ENCODE results near the gene CXCL14.

The CXCL14 gene

DNA sequence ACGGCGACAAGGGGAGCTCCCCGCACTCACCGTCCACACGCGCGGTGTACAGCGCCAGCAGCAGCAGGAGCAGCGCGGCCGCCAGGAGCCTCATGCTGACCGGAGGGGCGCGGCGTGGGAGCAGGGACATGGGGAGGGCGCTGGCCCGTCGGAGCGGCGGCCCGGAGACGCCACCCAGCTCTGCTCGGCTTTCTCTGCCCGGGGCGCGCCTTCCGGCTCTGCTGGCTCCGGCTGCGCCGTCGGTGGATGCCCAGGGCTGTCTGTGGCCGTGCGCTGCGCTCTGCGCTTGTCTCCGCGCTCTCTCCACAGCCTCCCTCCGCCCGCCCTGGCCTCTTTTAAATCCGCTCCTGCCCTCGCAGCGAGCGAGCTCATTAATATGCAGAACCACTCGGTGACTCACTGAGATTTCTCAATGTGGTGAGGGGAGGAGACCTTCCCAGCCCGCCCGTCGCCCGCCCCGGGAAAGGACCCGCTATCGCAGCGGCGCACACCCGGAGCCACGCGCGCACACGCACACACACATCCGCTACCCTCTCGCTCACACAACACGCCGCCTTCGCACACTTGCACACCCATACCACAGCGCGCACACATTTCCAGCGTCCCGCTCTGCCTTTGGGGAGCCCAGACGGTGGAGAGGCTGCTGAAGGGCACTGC, at the start of gene CXCL14:
Gene CXCL14, minus strand, starts transcription at position 307 of the 657 bp plus-strand sequence. Its CDS starts 213 bp downstream, at position 94.
- DNase-seq (ENCODE audit: low spot score), result no peak

DNA sequence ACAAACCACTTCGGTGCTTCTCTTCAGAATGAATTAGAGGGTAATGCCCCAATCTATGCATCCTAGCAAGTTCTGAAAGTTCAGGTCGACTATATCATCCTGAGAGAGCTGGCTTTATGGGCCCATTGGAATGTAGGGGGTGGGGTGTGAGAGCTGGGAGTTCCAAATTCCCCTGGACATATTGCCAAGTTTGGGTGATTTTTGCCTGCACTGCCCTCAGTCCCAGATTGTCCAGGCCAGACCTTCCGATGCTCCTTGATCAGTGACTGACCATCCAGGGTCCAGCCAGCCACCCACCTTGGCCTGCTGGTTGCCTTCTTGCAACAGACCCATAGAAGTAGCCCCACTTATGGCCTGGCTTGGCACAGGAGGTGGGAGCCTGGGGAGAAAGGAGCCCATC, 47.8 kb upstream of the CXCL14 start:
- DNase-seq (ENCODE audit: low spot score), result no peak

DNA sequence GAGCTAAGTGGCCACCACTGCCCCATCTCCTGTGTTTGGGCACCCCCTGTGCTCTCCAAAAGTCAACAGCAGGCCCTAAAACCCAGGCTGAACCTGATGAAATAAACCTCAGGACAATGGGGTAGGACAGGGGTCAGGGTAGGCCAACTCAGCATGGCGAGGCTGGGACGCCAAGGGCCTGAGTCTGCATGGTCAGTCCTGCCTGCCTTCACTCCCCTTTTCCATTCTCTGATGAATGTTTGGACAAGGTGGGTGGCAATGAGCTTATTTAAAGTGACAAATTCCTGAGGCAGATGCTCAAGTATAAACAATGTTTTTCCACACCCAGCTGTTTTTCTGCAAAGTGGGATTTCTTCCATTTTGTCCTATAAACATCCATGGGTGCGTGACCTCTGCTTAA, 47.2 kb upstream of the CXCL14 start:
- no peak for DNase-seq (ENCODE audit: low spot score)

DNA sequence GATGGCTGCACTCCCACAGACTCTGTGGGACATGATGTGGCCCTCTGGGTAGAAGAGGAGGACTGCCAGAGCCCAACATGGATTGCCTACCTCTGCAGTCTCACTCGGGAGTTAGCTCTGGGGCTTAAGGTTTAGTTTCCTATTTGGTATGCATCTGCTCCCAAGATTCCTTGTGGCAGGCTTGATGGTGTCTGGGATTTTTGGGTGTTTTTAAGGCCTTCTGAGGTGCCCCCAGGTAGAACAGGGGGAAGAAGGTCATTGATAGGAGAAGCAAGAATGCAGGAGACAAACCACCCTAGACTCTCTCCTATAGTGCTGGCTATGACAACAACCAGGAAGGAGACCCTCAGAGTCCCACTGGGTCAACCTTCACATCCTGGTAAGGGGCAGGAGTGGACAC, 46.7 kb upstream of the CXCL14 start:
- no peak for DNase-seq (ENCODE audit: low spot score)

DNA sequence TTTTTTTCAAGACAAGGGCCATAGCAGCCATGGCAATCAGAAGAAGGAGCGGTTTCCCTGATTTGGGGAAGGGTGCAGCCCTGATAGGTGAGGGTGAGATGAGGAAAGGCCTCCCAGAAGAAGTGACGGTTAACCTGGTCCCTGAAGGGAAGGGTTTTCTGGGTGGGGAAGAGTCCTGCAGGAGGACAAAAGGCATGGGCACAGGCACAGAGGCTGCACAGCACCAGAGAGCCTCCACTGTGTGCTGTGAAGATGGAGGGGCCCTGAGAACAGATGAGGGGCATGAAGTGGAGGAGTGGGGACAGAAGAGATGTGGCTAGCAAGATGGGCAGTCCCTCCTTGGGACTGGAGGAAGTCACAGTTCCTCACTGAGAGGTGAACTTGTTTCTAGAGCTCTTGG, 46.3 kb upstream of the CXCL14 start:
- no peak for DNase-seq (ENCODE audit: low spot score)

DNA sequence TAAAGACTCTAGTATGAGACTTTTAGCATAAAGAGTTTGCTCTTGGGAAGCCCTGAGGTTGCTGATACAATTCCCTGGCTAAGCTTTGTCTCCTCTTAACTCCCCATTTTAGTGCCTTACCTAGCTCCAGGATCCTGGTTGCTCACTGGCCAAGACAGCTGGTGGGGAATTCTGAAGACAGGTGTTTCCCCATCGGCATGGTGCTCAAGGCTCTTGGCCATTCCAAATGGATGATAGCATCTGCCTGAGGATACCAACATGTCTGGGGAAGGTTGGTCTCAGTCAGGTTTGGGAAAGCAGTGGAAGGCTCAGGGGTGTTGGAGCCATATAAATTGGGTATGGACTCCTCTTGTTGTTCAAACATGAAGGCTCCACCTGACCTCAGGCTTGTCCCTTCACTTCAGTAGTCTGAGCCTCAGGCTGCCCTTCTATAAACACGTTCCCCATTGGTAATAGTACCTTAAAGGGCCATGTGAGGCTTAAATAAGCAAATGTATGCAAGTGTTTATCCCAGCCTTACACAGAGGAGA, 44.5 kb upstream of the CXCL14 start:
- DNase-seq (ENCODE audit: low spot score), result no peak

- DNase-seq (ENCODE audit: low spot score), result no peak
These were observed 36.9 kb upstream of the CXCL14 start for GRCh38 chr5:135615581-135616260.

DNA sequence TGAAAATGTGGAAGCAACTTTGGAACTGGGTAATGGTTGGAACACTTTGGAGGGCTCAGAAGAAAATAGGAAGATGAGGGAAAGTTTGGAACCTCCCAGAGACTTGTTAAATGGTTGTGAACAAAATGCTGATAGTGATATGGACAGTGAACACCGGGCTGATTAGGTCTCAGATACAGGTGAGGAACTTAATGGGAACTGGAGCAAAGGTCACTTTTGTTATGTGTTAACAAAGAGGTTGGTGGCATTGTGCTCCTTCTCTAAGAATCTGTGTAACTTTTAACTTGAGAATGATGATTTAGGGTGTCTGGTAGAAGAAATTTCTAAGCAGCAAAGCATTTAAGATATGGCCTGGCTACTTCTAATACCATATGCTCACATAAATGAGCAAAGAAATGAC, 36.4 kb upstream of the CXCL14 start:
- no peak for DNase-seq (ENCODE audit: low spot score)

GRCh38 chr5:135609981-135610380, 31.2 kb upstream of the CXCL14 start:
- DNase-seq (ENCODE audit: low spot score), result no peak

DNA sequence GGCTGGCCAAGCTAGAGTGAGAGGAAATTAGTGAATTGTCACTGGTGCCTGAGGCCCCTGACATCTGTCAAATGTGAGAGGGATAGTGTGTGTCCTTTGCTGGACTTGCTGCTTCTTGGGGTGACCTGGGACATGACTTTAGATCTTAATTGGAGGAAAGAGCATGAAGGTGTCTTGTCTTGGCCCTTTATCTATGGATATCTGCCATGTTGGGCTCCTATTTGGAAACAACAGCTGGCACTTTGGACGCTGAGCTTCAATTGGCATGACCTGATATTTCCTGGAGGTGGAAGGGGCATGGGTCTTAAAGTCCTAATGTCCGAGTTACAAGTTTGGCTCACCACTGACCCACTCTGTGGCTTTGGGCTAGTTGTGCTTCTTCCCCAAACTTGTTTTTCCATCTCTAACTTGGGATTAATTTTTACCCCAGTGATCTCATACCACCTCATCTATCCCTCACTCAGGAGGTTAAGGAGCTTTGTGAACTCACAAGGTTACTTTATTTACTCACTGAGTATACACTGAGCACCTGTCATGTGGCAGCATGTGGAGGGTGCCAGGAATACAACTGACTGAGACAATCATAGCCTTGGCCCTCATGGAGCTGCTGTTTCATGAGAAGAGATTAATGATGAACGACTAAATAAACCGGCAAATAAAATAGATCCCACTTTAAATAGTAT, 30.1 kb upstream of the CXCL14 start:
- DNase-seq (ENCODE audit: low spot score), result no peak

DNA sequence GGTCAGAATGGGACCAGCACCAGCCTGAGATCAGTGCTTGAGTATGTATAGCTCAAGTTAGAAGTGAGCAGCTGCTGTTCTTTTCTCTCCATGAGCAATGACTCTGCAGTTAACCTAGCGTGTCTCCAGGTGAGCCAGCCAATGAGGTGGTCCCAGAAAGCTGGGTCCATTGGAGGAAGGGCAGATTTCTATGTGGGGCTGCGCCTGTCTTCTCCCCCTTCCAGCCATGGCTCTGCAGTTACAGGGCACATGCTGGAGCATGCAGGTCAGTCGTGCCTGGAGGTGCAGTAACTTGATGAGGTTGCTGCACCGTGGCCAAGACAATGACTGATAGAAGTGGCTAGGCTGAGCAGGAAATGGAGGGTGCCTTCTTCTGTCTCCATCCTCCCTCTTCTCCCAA, 29.6 kb upstream of the CXCL14 start:
- no peak for DNase-seq (ENCODE audit: low spot score)

DNA sequence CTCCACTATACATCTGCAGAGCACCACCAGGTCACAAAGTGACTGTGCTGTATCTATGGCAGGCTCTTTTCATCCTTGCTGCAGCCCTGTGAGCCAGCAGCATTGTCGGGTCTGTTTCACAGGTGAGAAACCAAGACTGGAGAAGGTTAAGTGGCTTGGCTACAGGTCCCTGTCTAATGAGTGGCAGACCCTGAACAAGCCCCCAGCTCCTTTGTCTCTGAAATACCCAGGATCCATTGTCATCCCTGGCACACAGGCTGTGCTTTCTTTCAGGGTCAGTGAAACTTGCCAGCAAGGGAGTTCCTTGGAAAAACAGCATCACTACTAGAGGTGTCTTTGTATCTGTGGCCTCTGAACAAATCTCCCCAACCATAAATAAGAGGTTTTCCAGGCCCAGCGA, 27.6 kb upstream of the CXCL14 start:
- no peak for DNase-seq (ENCODE audit: low spot score)

GRCh38 chr5:135605221-135605620, 26.4 kb upstream of the CXCL14 start:
- no peak for DNase-seq (ENCODE audit: low spot score)

DNA sequence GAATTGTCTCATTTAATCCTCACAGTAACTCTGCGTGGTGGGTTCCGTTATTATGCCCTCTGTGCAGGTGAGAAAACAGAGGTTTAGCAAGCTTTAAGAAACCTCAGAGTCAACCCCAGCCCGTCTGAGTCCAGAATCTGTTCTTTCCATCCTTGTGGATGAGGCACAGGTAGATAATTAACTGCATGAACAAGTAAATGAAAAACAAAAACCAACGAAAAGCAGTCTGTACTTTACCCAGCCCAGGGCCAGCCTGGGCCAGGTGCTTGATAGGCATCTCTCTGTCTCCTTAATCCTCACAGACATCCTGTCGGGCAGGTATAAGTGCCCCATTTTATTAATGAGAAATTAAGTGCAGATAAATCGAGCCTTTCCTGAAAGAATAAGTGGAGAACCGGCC, 25.3 kb upstream of the CXCL14 start:
- DNase-seq (ENCODE audit: low spot score), result no peak

GRCh38 chr5:135602882-135603721, 24.3 kb upstream of the CXCL14 start:
- DNase-seq (ENCODE audit: low spot score), result no peak

- DNase-seq (ENCODE audit: low spot score), result no peak
These were observed 22.7 kb upstream of the CXCL14 start for GRCh38 chr5:135601466-135601865.

GRCh38 chr5:135600971-135601381, 22.2 kb upstream of the CXCL14 start:
- DNase-seq (ENCODE audit: low spot score), result no peak

DNA sequence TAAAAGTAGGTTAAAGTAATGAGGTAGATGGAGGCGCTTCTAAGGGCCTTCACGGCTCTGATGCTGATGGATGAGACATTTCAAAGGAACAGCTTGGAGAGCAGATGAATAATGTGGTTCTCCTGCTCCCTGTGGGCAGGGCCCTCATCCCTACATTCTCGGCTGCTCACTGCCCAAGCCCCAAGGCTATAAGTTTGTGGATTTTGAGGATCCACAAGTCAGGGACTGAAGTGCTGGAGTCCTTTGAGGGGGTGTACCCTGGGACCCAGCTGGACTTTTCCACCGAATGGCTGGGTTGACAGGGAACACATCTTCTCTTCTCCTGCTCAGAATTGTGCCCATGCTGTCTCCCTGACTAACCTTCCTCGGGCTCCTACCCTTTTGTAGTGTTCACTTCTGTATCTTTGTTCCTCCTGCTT, 21.4 kb upstream of the CXCL14 start:
- no peak for DNase-seq (ENCODE audit: low spot score)

GRCh38 chr5:135599421-135600151, 20.8 kb upstream of the CXCL14 start:
- DNase-seq (ENCODE audit: low spot score), result no peak

DNA sequence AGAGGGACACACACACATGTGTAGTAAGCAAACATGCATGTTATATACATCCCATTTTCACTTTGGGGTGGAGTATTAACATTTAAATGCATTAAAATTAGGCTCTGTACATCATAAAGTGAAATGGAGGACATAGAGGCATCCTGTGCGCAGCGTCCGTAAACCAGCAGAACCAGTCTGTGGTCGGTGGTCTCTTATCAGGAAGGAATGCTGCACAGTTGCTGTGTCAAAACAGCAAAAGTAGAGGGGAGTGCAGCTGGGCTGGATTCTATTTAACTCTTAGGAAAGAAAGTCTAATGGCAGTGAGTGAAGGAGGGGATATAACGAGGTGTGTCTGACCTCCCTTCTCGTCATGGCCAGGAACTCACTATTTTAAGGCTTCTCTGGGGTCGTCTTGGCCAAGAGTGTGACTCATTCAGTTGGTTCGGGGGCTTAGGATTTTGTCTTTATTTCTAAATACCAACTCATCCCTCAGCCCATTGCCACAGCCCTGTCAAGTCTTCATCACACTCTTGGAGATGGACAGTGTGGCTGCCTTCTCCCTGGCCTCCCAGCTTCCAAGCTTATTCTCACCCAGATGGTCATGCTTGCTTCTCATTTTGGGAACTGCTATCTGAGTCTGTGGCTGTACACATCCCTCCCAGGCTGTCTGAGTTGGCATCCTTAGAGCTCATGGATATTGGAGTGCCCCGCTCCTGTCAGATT, 20.1 kb upstream of the CXCL14 start:
- DNase-seq (ENCODE audit: low spot score), result no peak

GRCh38 chr5:135596788-135597187, 18.0 kb upstream of the CXCL14 start:
- no peak for DNase-seq (ENCODE audit: low spot score)
